Transverse colon (tissue), 4 donors: ENCODE measurements around the gene ASIP.
"Not testable (repeated sequence)": the region's sequence is repeated elsewhere in the genome, so short reads cannot be mapped to it uniquely, and the experiment has no call there.

Experiments used
- CTCF ChIP-seq, 5 experiments: fragments of 200-600 bp in 3 of 5; fragments of 450-650 bp in 2 of 5; sonication (generic) in 3 of 5; IDR thresholded peaks; 1 replicate in 2 of 5; 2 replicates in 3 of 5; pipeline ENCODE4 v1.5.1; 2016 to 2017; ENCODE audit warnings: antibody characterized with exemption in 5 of 5, inconsistent platforms in 3 of 5, mild to moderate bottlenecking in 2 of 5, moderate library complexity in 1 of 5
- POLR2AphosphoS5 ChIP-seq, 3 donors: sonication (generic); formaldehyde crosslinking; IDR thresholded peaks; one replicate each; pipeline ENCODE4 v1.6.1; 2016; ENCODE audit warnings: antibody characterized with exemption in 3 of 3

- not testable (repeated sequence) for TF ChIP-seq CTCF, POLR2AphosphoS5 (IDR thresholded peaks at IDR 0.05)
Observed at GRCh38 chr20:34263468-34263867, 22.2 kb downstream of the ASIP start.
